HG03520 (cell line): ENCODE results near the gene HSPA1L.

Experiments
- ATAC-seq: cut with Tn5 transposase; IDR thresholded peaks from one replicate; pipeline ENCODE4 v1.9.1; 2021; ENCODE audit warnings: mild to moderate bottlenecking, moderate library complexity; ENCODE audit not compliant: unreplicated experiment

The HSPA1L gene

GRCh38 chr6:31784098-31784925 lies 30.8 kb downstream of the HSPA1L start:
- ATAC-seq = no peak

- no peak for ATAC-seq
Measured at GRCh38 chr6:31782126-31782855, 32.8 kb downstream of the HSPA1L start.

- ATAC-seq = no peak
Measured at GRCh38 chr6:31781244-31782125, 33.6 kb downstream of the HSPA1L start.

- ATAC-seq = no peak
Measured at GRCh38 chr6:31780507-31781243, 34.4 kb downstream of the HSPA1L start.

- ATAC-seq = no peak
Measured at GRCh38 chr6:31779908-31780307, 35.2 kb downstream of the HSPA1L start.

- ATAC-seq = no peak
Measured at GRCh38 chr6:31778999-31779885, 35.8 kb downstream of the HSPA1L start.

- ATAC-seq = no peak
Measured at GRCh38 chr6:31778193-31778592, 36.9 kb downstream of the HSPA1L start.

GRCh38 chr6:31777667-31778050 lies 37.4 kb downstream of the HSPA1L start:
- ATAC-seq = no peak

- peak; percentile 60 for ATAC-seq
Measured at GRCh38 chr6:31776989-31777666, 38.0 kb downstream of the HSPA1L start, which contains the start of gene VWA7. Gene VWA7, minus strand, starts transcription at chr6:31777328. Its CDS starts 549 bp downstream, at chr6:31776779.

GRCh38 chr6:31776485-31776988 lies 38.5 kb downstream of the HSPA1L start:
- no peak for ATAC-seq

GRCh38 chr6:31775633-31776484 lies 39.2 kb downstream of the HSPA1L start:
- ATAC-seq = no peak

- ATAC-seq = no peak
Measured at GRCh38 chr6:31775184-31775583, 39.9 kb downstream of the HSPA1L start.

GRCh38 chr6:31771992-31772358 lies 43.1 kb downstream of the HSPA1L start:
- no peak for ATAC-seq

- ATAC-seq = no peak
Measured at GRCh38 chr6:31770860-31771259, 44.2 kb downstream of the HSPA1L start.

GRCh38 chr6:31769684-31770371 lies 45.3 kb downstream of the HSPA1L start:
- no peak for ATAC-seq

GRCh38 chr6:31768363-31769257 lies 46.5 kb downstream of the HSPA1L start:
- ATAC-seq = no peak
